Gastroesophageal sphincter (tissue), 3 donors: ENCODE data around the gene SYNPR.

Experiments
- EP300 ChIP-seq: sonication (generic); formaldehyde crosslinking; IDR thresholded peaks from one replicate; pipeline ENCODE4 v1.6.1; 2017; ENCODE audit warnings: antibody characterized with exemption, mild to moderate bottlenecking
- POLR2A ChIP-seq, 2 donors: fragments of 450-650 bp; IDR thresholded peaks; one replicate each; pipeline ENCODE4 v1.6.1; 2017; ENCODE audit warnings: antibody characterized with exemption in 2 of 2, mild to moderate bottlenecking in 2 of 2, moderate library complexity in 1 of 2
- TF ChIP-seq, protein P1 (sequence below), 4 experiments: fragments of 200-600 bp in 2 of 4; fragments of 450-650 bp in 2 of 4; sonication (generic) in 1 of 4; IDR thresholded peaks; one replicate each; pipeline ENCODE4 v1.5.1; 2017 to 2019; ENCODE audit warnings: antibody characterized with exemption in 4 of 4, mild to moderate bottlenecking in 2 of 4, moderate library complexity in 2 of 4

DNA sequence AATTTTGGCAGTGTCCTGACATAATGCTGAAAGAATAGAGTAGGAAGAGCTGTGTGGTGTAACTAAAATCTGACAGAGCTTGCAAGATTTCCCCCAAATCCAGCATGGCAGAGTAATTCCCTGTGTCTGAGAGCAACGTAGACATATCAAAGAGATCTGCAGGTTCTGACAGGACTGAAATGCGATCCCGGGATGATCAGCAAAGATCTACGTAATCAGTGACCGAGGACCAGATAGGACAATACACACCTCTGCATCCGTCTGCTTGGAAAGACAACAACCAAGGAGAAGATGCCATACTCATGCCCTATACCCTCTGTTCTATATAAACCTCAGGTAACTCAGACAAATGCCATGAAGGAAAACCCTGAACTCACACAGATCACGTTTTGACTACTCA lies 26.6 kb upstream of the SYNPR start:
- TF ChIP-seq, protein P1, sequence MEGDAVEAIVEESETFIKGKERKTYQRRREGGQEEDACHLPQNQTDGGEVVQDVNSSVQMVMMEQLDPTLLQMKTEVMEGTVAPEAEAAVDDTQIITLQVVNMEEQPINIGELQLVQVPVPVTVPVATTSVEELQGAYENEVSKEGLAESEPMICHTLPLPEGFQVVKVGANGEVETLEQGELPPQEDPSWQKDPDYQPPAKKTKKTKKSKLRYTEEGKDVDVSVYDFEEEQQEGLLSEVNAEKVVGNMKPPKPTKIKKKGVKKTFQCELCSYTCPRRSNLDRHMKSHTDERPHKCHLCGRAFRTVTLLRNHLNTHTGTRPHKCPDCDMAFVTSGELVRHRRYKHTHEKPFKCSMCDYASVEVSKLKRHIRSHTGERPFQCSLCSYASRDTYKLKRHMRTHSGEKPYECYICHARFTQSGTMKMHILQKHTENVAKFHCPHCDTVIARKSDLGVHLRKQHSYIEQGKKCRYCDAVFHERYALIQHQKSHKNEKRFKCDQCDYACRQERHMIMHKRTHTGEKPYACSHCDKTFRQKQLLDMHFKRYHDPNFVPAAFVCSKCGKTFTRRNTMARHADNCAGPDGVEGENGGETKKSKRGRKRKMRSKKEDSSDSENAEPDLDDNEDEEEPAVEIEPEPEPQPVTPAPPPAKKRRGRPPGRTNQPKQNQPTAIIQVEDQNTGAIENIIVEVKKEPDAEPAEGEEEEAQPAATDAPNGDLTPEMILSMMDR (IDR thresholded peaks at IDR 0.05): no peak
- no peak for TF ChIP-seq POLR2A (IDR thresholded peaks at IDR 0.05)
- TF ChIP-seq EP300: no peak
